KMS-11 (cell line): ENCODE results near the gene MTCH2.

ENCODE experiments used
- H2AFZ ChIP-seq: fragments of 200-600 bp; sonication (generic); 2 replicates; pipeline ENCODE4 v1.6.1; 2016; ENCODE audit warnings: antibody characterized with exemption, mixed run types, low read depth
- H3K27ac ChIP-seq: fragments of 200-600 bp; sonication (generic); 2 replicates; pipeline ENCODE4 v1.6.1; 2016; ENCODE audit warnings: mild to moderate bottlenecking, mixed run types
- H3K27me3 ChIP-seq: fragments of 200-600 bp; sonication (generic); 2 replicates; pipeline ENCODE4 v1.6.1; 2017; ENCODE audit warnings: mild to moderate bottlenecking, low read depth, mixed run types, moderate library complexity; ENCODE audit not compliant: insufficient read depth
- H3K36me3 ChIP-seq: fragments of 200-600 bp; sonication (generic); 2 replicates; pipeline ENCODE4 v1.6.1; 2017; ENCODE audit warnings: mild to moderate bottlenecking, mixed run types; ENCODE audit not compliant: insufficient read depth
- H3K4me1 ChIP-seq: fragments of 200-600 bp; sonication (generic); 2 replicates; pipeline ENCODE4 v1.6.1; 2016; ENCODE audit warnings: mild to moderate bottlenecking, low read depth, mixed run types; ENCODE audit not compliant: poor library complexity, severe bottlenecking
- H3K4me2 ChIP-seq: fragments of 200-600 bp; sonication (generic); 2 replicates; pipeline ENCODE4 v1.7.0; 2016; ENCODE audit warnings: mild to moderate bottlenecking, mixed run types
- H3K4me3 ChIP-seq: fragments of 200-600 bp; sonication (generic); IDR thresholded peaks from 2 replicates; pipeline ENCODE4 v1.6.1; 2017; ENCODE audit warnings: low read depth, low read length, mixed read lengths; ENCODE audit not compliant: insufficient read depth
- H3K79me2 ChIP-seq: fragments of 200-600 bp; sonication (generic); 2 replicates; pipeline ENCODE4 v1.6.1; 2016; ENCODE audit warnings: low read depth, mixed run types; ENCODE audit not compliant: insufficient read depth
- H3K9ac ChIP-seq: fragments of 200-600 bp; sonication (generic); 2 replicates; pipeline ENCODE4 v1.6.1; 2016; ENCODE audit warnings: mild to moderate bottlenecking, mixed run types
- H4K20me1 ChIP-seq: fragments of 200-600 bp; sonication (generic); 2 replicates; pipeline ENCODE4 v1.6.1; 2016; ENCODE audit warnings: mild to moderate bottlenecking, mixed run types; ENCODE audit not compliant: insufficient read depth
- CTCF ChIP-seq: fragments of 200-600 bp; sonication (generic); conservative IDR thresholded peaks from 2 replicates; pipeline ENCODE4 v1.6.1; 2017; ENCODE audit warnings: low read depth, mild to moderate bottlenecking, antibody characterized with exemption, low read length, moderate library complexity, mixed read lengths

The MTCH2 gene

GRCh38 chr11:47599902-47600301 lies 42.5 kb downstream of the MTCH2 start:
- H3K36me3 ChIP-seq = no peaks in the 10 kb centered on the region
- no peak overlapping the region for H3K9ac ChIP-seq
- no peak overlapping the region for H3K4me2 ChIP-seq
- H3K79me2 ChIP-seq = no peaks in the 10 kb centered on the region
- H3K27me3 ChIP-seq = no peaks in the 10 kb centered on the region
- H3K27ac ChIP-seq = no peak overlapping the region
- no peaks in the 10 kb centered on the region for H3K4me1 ChIP-seq
- H4K20me1 ChIP-seq = no peaks in the 10 kb centered on the region
- TF ChIP-seq CTCF = no peak
- H2AFZ ChIP-seq = no peak overlapping the region
- H3K4me3 ChIP-seq = no peak overlapping the region

- Histone ChIP-seq H3K27me3 (no peaks in the 10 kb centered on the region), H3K4me1 (no peaks in the 10 kb centered on the region), H3K9ac (no peak overlapping the region), H3K4me3 (no peak overlapping the region), H3K27ac (no peak overlapping the region), H3K36me3 (no peaks in the 10 kb centered on the region), H2AFZ (no peak overlapping the region), H4K20me1 (no peaks in the 10 kb centered on the region), H3K4me2 (no peak overlapping the region), H3K79me2 (no peaks in the 10 kb centered on the region)
- no peak for TF ChIP-seq CTCF
These were observed 46.4 kb downstream of the MTCH2 start for GRCh38 chr11:47595967-47596366.

- Histone ChIP-seq H3K27ac (no peak overlapping the region), H3K79me2 (no peaks in the 10 kb centered on the region), H3K27me3 (no peaks in the 10 kb centered on the region), H3K4me1 (no peaks in the 10 kb centered on the region), H3K9ac (no peak overlapping the region), H2AFZ (no peak overlapping the region), H3K4me2 (no peak overlapping the region), H4K20me1 (no peaks in the 10 kb centered on the region), H3K36me3 (no peaks in the 10 kb centered on the region), H3K4me3 (no peak overlapping the region)
- TF ChIP-seq CTCF = no peak
These were observed 47.3 kb downstream of the MTCH2 start for GRCh38 chr11:47595029-47595428.

GRCh38 chr11:47593934-47594855 lies 48.2 kb downstream of the MTCH2 start, which contains the start of gene C1QTNF4:
Gene C1QTNF4, minus strand, starts transcription at chr11:47594411. Its CDS starts 3,601 bp downstream, at chr11:47590810.
- Histone ChIP-seq H3K27ac (no peak within 1 kb of the TSS), H3K27me3 (no peaks in the 10 kb centered on the region), H3K4me1 (no peaks in the 10 kb centered on the region), H3K4me2 (no peak within 1 kb of the TSS), H3K36me3 (no peaks in the 10 kb centered on the region), H4K20me1 (no peaks in the 10 kb centered on the region), H3K9ac (no peak within 1 kb of the TSS), H2AFZ (no peak within 1 kb of the TSS), H3K4me3 (no peak within 1 kb of the TSS), H3K79me2 (no peaks in the 10 kb centered on the region)
- TF ChIP-seq CTCF = no peak
